OCI-LY3 (cell line): ENCODE results near the gene BCKDHA.

Source experiments
- H2AFZ ChIP-seq: fragments of 200-600, 300-600 bp; shearing (Covaris generic); 2 replicates; pipeline ENCODE4 v1.6.0; 2014; ENCODE audit warnings: antibody characterized with exemption, low read depth, low read length
- H3K27ac ChIP-seq: fragments of 200-600, 300-600 bp; sonication (generic); 2 replicates; pipeline ENCODE4 v1.5.1; 2014; ENCODE audit warnings: mild to moderate bottlenecking, low read length, moderate library complexity, mixed read lengths
- H3K27me3 ChIP-seq: fragments of 200-600, 300-600 bp; sonication (generic); 2 replicates; pipeline ENCODE4 v1.6.1; 2014; ENCODE audit warnings: low read depth, low read length, mixed read lengths
- H3K36me3 ChIP-seq: fragments of 200-600, 300-600 bp; sonication (generic); replicated peaks from 2 replicates; pipeline ENCODE3; 2014; ENCODE audit warnings: low read depth, low read length, mixed read lengths
- H3K4me1 ChIP-seq: fragments of 300-600, 200-600 bp; sonication (generic); 2 replicates; pipeline ENCODE4 v1.6.1; 2014; ENCODE audit warnings: low read length, mixed read lengths
- H3K4me2 ChIP-seq: fragments of 200-600, 300-600 bp; sonication (generic); 2 replicates; pipeline ENCODE4 v1.6.1; 2014; ENCODE audit warnings: low read length, mixed read lengths
- H3K4me3 ChIP-seq: fragments of 300-600, 200-600 bp; sonication (generic); 2 replicates; pipeline ENCODE4 v1.5.1; 2014; ENCODE audit warnings: antibody characterized with exemption, mild to moderate bottlenecking, low read length, moderate library complexity
- H3K79me2 ChIP-seq: fragments of 300-600, 200-600 bp; shearing (Covaris generic); 2 replicates; pipeline ENCODE4 v1.6.1; 2014; ENCODE audit warnings: mild to moderate bottlenecking, low read length, mixed read lengths
- H3K9ac ChIP-seq: fragments of 300-600, 200-600 bp; shearing (Covaris generic); 2 replicates; pipeline ENCODE4 v1.6.0; 2014; ENCODE audit warnings: mild to moderate bottlenecking, low read length, moderate library complexity
- H3K9me3 ChIP-seq: fragments of 200-600, 300-600 bp; shearing (Covaris generic); 2 replicates; pipeline ENCODE4 v1.6.1; 2014; ENCODE audit warnings: low read length, mixed read lengths; ENCODE audit not compliant: insufficient read depth
- H4K20me1 ChIP-seq: fragments of 200-600, 300-600 bp; sonication (generic); 2 replicates; pipeline ENCODE4 v1.6.1; 2016; ENCODE audit warnings: low read length, mixed read lengths; ENCODE audit not compliant: insufficient read depth
- CTCF ChIP-seq: fragments of 200-600, 300-600 bp; sonication (generic); IDR thresholded peaks from 2 replicates; pipeline ENCODE4 v1.5.1; 2014; ENCODE audit warnings: antibody characterized with exemption, low read length, low read depth
- EZH2phosphoT487 ChIP-seq: fragments of 200-600 bp; shearing (Covaris generic); IDR thresholded peaks from 2 replicates; pipeline ENCODE4 v1.6.1; 2018; ENCODE audit warnings: antibody characterized with exemption, mixed run types, low read depth

BCKDHA gene

GRCh38 chr19:41426116-41426841 is 28.7 kb downstream of the BCKDHA start:
- no peak overlapping the region for H3K9ac ChIP-seq
- no peak overlapping the region for H3K27ac ChIP-seq
- TF ChIP-seq EZH2phosphoT487 (no peak), CTCF (no peak)

DNA sequence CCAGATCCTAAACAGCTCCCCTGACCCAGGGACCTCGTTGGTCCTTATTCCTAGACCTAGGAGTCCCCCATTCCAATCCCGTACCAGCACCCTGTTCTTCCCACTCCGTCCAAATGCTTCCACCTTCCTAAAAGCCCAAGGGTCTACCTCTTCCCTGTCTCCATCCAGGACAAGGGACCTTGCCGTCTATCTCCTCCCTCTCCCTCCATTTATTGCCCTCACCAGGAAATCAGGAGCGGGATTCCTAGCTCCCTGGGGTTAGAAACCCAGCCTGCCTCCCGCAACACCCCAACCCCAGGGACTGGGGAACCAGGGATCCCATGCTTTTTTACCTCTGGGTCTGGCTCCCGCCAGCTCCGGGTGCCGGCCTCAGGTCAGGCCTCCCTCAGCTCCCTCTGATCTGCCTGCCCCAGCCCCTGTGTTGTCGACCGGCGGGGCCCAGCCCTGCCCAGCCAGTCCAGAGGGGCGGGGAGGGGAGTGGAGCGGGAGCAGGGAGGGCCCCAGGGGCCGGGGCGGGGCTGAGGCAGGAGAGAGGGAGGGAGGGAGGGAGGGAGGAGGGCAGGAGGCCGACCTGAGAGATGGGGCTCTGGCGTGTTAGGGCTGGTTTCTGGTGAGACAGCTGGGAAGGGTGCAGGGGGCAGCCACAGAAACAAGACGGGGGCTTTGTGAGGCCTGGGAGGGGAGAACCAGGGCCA is 29.5 kb downstream of the BCKDHA start, which contains the start of gene B3GNT8:
B3GNT8 (minus strand) TSS at position 423 of the 695 bp plus-strand sequence. CDS start 596 bp downstream, outside the sequence.
- H3K4me1 ChIP-seq: no peaks in the 10 kb centered on the region
- H2AFZ ChIP-seq: no peak within 1 kb of the TSS

More at GRCh38 chr19:41426116-41426841, 28.7 kb downstream of the BCKDHA start:
- no peak overlapping the region for H3K4me2 ChIP-seq
- no peak overlapping the region for H3K4me3 ChIP-seq
- no peaks in the 10 kb centered on the region for H4K20me1 ChIP-seq
- no peaks in the 10 kb centered on the region for H3K79me2 ChIP-seq
- no peaks in the 10 kb centered on the region for H3K4me1 ChIP-seq
- peaks cover 7% of the 10 kb centered on the region for H3K36me3 ChIP-seq
- H3K27me3 ChIP-seq: no peaks in the 10 kb centered on the region
- H3K9me3 ChIP-seq: no peaks in the 10 kb centered on the region
- H2AFZ ChIP-seq: no peak overlapping the region

DNA sequence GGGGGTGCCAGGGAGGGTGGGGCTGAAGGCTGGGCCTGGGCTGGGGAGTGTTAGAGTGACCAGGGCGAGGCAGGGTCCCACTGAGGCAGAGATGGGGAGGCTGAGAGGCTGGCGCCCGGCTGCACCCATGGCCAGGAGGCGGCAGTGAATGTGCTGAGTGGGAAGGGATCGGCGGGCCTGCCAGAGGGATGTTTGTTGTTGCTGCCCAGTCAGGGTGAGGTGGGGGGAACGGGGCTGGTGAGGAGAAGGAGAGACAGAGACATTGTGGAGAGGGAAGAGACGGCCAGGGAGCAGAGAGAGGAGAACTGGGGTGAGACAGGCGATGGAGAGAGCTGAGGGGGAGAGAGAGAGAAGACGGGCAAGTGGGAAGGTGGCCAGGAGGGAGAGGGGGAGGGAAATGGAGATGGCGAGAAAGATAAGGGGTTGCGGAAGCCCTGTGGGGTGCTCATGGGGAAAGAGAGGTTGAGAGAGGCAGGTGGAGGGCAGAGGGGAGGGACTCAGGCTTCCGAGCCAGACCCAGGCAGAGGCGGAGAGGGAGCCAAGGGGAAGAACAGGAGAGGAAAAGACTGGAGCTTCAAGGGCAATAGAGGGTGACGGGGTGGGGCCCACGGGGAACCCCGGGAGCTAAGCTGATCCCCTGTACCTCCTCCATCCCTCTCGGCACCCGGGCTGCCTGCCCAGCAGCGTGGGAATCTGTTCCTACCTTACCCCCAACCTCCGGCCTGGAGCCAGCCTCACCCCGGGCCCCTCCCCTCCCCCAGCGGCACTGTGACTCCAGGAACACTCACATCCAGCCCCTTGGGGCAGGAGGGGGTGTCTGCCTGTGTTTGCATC is 30.2 kb downstream of the BCKDHA start:
- Histone ChIP-seq H3K9ac (no peak overlapping the region), H3K4me2 (no peak overlapping the region), H3K4me1 (no peaks in the 10 kb centered on the region), H3K4me3 (no peak overlapping the region), H3K9me3 (no peaks in the 10 kb centered on the region), H2AFZ (no peak overlapping the region), H3K27me3 (no peaks in the 10 kb centered on the region), H3K79me2 (no peaks in the 10 kb centered on the region), H3K27ac (no peak overlapping the region), H4K20me1 (no peaks in the 10 kb centered on the region), H3K36me3 (peaks cover 17% of the 10 kb centered on the region)
- TF ChIP-seq EZH2phosphoT487: no peak
- no peak for TF ChIP-seq CTCF

More for the DNA sequence above, 29.5 kb downstream of the BCKDHA start, which contains the start of gene B3GNT8:
- Histone ChIP-seq H3K4me2 (no peak within 1 kb of the TSS), H3K4me3 (no peak within 1 kb of the TSS), H3K27ac (no peak within 1 kb of the TSS), H3K27me3 (no peaks in the 10 kb centered on the region), H3K79me2 (no peaks in the 10 kb centered on the region), H4K20me1 (no peaks in the 10 kb centered on the region), H3K9ac (no peak within 1 kb of the TSS), H3K36me3 (peaks cover 12% of the 10 kb centered on the region), H3K9me3 (no peaks in the 10 kb centered on the region)
- no peak for TF ChIP-seq CTCF
- TF ChIP-seq EZH2phosphoT487: no peak

DNA sequence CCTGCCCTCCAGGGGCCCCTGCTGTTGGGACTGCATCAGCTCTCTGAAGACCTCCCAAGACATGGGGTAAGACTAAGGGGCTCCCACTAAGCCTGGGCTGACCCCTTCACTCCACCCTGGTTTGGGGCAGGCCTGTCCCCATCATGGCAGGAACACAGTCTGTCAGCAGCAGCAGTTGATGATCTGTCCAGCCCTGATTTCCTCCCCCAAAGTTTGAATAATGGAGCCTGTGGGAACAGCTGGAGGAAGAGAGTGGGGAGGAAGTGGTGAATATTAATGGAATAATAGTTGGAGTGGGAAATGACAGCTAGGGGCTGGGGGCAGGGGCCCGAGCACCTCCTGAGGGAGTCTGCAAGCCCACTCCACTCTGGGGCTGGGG is 30.9 kb downstream of the BCKDHA start:
- TF ChIP-seq CTCF: no peak
- no peak for TF ChIP-seq EZH2phosphoT487
- no peak overlapping the region for H3K27ac ChIP-seq
- peaks cover 23% of the 10 kb centered on the region for H3K36me3 ChIP-seq
- no peak overlapping the region for H3K4me3 ChIP-seq
- no peaks in the 10 kb centered on the region for H3K4me1 ChIP-seq
- no peak overlapping the region for H3K4me2 ChIP-seq
- no peak overlapping the region for H2AFZ ChIP-seq
- H4K20me1 ChIP-seq: no peaks in the 10 kb centered on the region
- no peaks in the 10 kb centered on the region for H3K79me2 ChIP-seq
- no peaks in the 10 kb centered on the region for H3K27me3 ChIP-seq
- no peaks in the 10 kb centered on the region for H3K9me3 ChIP-seq
- no peak overlapping the region for H3K9ac ChIP-seq
